Spinal cord (tissue), 10 donors: ENCODE measurements around the gene CNNM2. TPM values are rescaled to one million over a fixed set of nuclear protein-coding genes. Genes with fewer than 3 reads are reported as not detected.
"Not testable (repeated sequence)": the region's sequence is repeated elsewhere in the genome, so short reads cannot be mapped to it uniquely, and the experiment has no call there.

Experiments
- DNase-seq, 6 donors: peaks; one replicate each; pipeline versions ENCODE4 v3.0.0 to v3.0.0-alpha.2; 2013 to 2015; ENCODE audit warnings: low spot score in 6 of 6, low read depth in 4 of 6
- H3K27ac ChIP-seq: one replicate; pipeline ENCODE4 v1.5.1; 2013; ENCODE audit warnings: low read depth, low read length, control low read depth
- H3K27me3 ChIP-seq: one replicate; pipeline ENCODE4 v1.6.1; 2013; ENCODE audit warnings: low read length; ENCODE audit not compliant: control insufficient read depth, insufficient read depth
- H3K36me3 ChIP-seq: one replicate; pipeline ENCODE4 v1.6.1; 2013; ENCODE audit warnings: low read length; ENCODE audit not compliant: control insufficient read depth, insufficient read depth
- H3K4me1 ChIP-seq: one replicate; pipeline ENCODE4 v1.6.1; 2013; ENCODE audit warnings: low read length; ENCODE audit not compliant: control insufficient read depth, insufficient read depth
- H3K4me3 ChIP-seq: one replicate; pipeline ENCODE4 v1.5.1; 2013; ENCODE audit warnings: low read depth, low read length, control low read depth
- H3K9me3 ChIP-seq: one replicate; pipeline ENCODE4 v1.6.1; 2013; ENCODE audit warnings: low read length; ENCODE audit not compliant: control insufficient read depth, insufficient read depth
- WGBS: methylation state at CpG from one replicate; pipeline ENCODE4 v1.1.5; 2013; ENCODE audit warnings: missing lambda C conversion rate; ENCODE audit not compliant: insufficient coverage; 5-methylcytosine and 5-hydroxymethylcytosine counted together
- polyA plus RNA-seq, 2 donors: library from polyadenylated mRNA; unstranded; fragments of 120-200 nt; gene quantifications; one replicate each; pipeline ENCODE4 v1.2.1, GENCODE V29; 2013; ENCODE audit not compliant: insufficient read length in 2 of 2
- total RNA-seq, 2 donors: library from RNA; depleted of rRNA in 1 of 2; stranded (reverse); fragments of 120-200 nt in 1 of 2; fragments of >200 nt in 1 of 2; gene quantifications; one replicate each; pipeline versions ENCODE4 v1.2.3 to v1.2.4, GENCODE V29; 2013 to 2014
- donor health status: healthy.

CNNM2 gene
- total and polyA plus RNA-seq, 4 donors, result 9.5 to 13.8 (median 12.8) TPM

DNA sequence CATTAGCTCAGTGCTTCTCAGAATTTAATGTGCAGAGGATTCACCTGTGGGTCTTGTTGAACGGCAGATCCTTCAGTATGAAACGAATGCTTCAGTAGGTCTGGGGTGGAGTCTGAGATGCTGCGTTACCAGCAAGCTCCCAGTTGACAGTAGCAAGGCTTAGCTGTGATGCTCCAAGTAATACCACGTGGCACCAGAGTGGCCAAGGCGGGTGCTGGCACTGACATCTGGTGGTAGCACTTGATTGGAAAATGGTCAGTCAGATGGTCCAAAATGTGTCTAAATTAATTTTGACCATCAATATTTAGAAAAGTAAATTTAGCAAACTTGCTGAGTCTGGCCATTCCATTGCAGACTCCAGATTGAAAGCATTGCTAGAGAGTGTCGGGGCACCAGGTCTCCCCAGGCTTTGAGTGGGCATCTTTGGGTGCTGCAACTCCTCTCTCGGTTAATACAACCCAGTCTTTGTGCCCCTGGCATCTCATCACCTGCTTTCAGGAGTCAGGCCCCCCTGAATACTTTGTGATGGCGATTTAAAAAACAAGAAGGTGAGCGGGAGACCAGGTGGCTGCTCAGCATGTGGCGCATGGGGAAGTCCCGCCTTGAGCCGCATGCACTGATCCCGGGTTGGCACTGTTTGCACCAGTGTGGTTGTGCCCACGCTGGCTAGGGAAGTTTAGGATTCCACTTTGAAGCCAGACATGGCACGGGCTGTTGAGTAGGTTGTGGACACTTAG, 144.9 kb downstream of the CNNM2 start:
- peaks cover 5% of the 10 kb centered on the region for H3K4me1 ChIP-seq
- WGBS, result 76% methylated on average over 12 of the region's 15 CpGs

DNA sequence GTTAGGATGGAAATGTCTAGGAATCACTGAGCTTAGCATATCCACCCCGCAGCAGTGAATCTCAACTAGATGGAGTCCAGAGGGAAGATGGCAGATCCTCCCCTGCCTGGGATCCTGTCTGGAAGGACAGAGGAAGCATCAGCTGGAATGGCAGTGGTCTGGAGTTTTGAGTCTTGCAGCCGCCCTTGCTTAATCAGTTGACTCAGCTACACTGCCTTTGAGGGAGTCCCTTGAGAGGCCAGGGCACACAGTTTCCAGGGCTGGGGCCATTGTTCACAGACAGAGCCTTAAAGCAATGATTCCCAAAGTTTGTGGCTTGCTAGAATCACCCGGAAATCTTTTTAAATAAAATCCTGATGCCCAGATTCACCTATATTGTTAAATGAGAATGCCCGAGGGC, 146.9 kb downstream of the CNNM2 start:
- Histone ChIP-seq H3K9me3 (no peaks in the 10 kb centered on the region), H3K4me3 (no peak overlapping the region), H3K4me1 (peaks cover 10% of the 10 kb centered on the region), H3K27ac (no peak overlapping the region), H3K36me3 (peaks cover 19% of the 10 kb centered on the region), H3K27me3 (no peaks in the 10 kb centered on the region)
- 94% methylated on average over 2 of the region's 4 CpGs for WGBS
- no peak for DNase-seq

More for the DNA sequence above, 144.9 kb downstream of the CNNM2 start:
- peak in 2 of 6 donors; percentile 17 to 37 for DNase-seq
- Histone ChIP-seq H3K27me3 (no peaks in the 10 kb centered on the region), H3K27ac (no peak overlapping the region), H3K9me3 (no peaks in the 10 kb centered on the region), H3K36me3 (peaks cover 12% of the 10 kb centered on the region), H3K4me3 (no peak overlapping the region)

DNA sequence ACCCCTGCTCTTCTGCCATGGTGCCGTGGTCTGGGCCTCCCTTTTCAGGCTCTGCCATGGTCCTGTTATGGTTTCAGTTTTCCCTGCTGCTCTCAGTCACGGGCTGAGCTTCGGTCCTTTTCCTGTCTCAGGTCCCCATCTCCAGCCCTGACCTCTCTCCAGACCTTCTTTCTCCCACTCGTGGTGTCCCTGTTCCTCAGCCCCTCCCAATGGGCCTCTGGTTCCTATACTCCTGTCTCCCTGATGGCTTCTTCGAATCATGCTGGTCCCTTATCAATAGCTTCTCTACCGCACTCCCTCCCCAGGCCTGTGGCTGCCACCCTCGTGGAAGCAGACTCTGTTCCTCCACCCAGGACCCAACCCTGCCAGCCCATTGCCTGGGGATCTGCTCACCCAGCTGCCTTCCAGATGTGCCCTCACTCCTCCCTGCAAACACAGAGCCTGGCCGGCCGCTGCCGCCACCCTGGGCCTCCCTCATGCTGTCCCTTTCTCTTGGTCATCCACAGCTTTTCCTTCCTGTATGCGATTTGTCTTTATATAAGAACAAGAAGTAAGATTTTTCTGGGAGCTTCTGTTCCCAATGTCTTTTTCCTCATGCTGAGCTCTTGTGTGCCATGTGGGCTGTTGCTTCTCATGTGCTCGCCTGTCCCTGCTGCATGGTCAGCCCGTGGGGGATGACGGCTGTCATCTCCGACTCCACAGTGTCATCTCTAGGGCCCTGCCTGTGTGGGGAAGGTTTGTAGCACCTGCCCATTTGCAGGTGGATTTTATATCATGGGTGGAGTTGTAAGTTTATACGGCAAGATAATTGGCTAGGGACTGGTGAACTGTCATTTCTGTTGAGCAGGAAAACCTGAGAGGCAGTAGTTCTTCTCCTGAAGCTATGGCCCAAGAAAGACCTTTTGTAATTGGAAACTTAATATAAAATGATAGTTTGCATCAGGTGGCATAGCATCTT, 148.3 kb downstream of the CNNM2 start:
- Histone ChIP-seq H3K9me3 (no peaks in the 10 kb centered on the region), H3K4me3 (no peak overlapping the region), H3K27ac (no peak overlapping the region), H3K27me3 (no peaks in the 10 kb centered on the region), H3K36me3 (peaks cover 19% of the 10 kb centered on the region), H3K4me1 (peaks cover 10% of the 10 kb centered on the region)
- no peak for DNase-seq
- WGBS, result 90% methylated on average over 15 of the region's 16 CpGs

DNA sequence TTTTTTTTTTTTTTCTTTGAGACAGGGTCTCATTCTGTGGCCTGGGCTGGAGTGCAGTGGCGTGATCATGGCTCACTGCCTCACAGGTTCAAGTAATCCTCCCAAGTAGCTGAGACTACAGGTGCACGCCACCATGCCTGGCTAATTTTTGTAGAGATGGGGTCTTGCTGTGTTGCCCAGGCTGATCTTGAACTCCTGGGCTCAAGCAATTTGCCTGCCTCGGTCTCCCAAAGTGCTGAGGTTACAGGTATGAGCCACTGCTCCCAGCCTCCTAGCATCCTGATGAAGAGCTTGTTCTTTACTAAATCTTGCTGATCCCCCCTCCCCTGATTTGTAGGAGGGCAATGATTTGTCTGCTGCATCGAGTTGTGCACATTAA, 149.0 kb downstream of the CNNM2 start:
- peaks cover 25% of the 10 kb centered on the region for H3K36me3 ChIP-seq
- H3K4me1 ChIP-seq, result peaks cover 10% of the 10 kb centered on the region
- H3K27ac ChIP-seq, H3K9me3 ChIP-seq, H3K27me3 ChIP-seq, DNase-seq, H3K4me3 ChIP-seq: not testable (repeated sequence)
- 100% methylated on average over 3 of the region's 4 CpGs for WGBS

DNA sequence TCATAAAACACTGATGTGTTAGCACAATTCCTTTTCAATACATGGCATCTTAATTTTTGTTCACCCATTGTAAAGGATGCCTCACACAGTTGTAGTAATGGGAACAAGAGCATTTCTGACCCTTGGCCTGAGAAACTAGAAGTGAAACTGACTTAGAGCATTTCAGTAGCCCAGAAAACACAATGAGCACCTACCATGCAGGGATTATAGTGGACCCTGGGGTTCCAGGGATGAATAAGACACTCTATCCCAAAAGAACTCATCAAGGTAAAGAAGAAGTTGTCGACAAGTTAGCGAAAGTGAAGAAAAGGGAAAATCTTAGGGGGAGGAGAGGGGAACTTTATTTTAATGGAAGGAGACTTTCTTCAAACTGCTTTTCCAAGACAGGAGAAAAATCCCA, 149.4 kb downstream of the CNNM2 start:
- Histone ChIP-seq H3K27ac (no peak overlapping the region), H3K27me3 (no peaks in the 10 kb centered on the region), H3K9me3 (no peaks in the 10 kb centered on the region), H3K4me1 (peaks cover 9% of the 10 kb centered on the region), H3K4me3 (no peak overlapping the region), H3K36me3 (peaks cover 28% of the 10 kb centered on the region)
- WGBS, result no CpG with 5 or more reads among the region's 2 CpGs
- DNase-seq, result no peak

DNA sequence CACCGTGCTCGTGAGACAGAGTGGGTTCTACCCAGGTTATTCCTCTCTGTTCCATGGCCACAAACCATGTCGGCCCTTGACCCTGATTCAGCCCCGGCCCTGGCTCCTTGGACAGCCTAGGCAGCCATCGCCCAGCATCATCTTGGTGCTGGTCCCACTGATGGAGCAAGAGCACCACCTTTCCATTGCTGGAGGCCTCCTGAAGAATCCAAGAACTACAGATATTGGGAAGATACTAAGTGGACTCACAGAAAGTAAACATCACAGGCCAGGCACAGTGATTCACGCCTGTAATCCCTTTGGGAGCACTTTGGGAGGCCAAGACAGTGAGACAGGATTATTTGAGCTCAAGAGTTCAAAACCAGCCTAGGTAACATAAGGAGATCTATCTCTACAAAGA, 149.9 kb downstream of the CNNM2 start:
- Histone ChIP-seq H3K27me3 (no peaks in the 10 kb centered on the region), H3K4me1 (peaks cover 5% of the 10 kb centered on the region), H3K36me3 (peaks cover 31% of the 10 kb centered on the region), H3K9me3 (no peaks in the 10 kb centered on the region), H3K27ac (no peak overlapping the region), H3K4me3 (no peak overlapping the region)
- 86% methylated on average over 5 of the region's 6 CpGs for WGBS
- DNase-seq, result no peak

DNA sequence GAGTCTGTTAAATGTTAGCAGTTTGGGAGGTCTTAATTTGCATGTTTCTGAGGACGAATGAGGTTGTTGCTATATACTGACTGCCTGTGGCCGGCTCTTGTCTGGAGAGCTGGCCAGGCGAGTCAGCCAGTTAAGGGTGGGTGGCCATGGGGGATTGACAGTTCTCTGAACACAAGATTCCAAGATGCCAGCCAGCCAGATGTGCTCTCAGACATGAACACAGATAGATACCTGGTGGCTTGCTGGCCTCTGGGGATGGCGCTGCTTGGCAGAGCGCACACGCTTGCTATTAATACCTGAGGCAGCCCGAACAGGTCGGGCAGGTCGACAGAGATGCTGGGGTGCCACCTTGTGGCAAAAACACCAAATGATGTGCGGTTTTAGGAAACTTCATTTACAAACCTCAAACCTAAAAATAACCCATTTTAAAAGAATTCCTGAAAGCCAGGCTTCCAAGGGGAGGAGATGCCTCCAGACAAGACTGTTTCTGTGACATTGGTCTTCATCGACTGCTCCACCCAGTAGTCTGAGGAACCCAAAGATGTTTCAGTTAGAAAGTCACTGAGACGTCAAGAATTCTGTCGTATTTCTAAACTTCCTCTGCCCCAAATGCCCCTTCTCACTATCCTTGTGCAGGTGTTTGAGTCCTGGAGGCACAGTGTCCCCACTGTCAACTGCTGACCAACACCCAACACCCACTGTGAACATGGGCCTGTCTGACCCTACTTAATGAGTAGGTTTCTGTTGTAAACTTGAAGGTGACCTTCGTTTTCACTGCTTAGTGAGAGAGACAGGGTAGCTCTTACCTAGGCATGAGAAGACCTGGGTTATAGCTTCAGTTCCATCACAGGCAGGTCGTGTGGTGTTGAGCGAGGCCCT, 151.6 kb downstream of the CNNM2 start:
- Histone ChIP-seq H3K4me1 (peaks cover 5% of the 10 kb centered on the region), H3K27ac (no peak overlapping the region), H3K4me3 (no peak overlapping the region), H3K36me3 (peaks cover 32% of the 10 kb centered on the region), H3K27me3 (no peaks in the 10 kb centered on the region), H3K9me3 (no peaks in the 10 kb centered on the region)
- WGBS, result 53% methylated on average over 14 of the region's 16 CpGs
- DNase-seq, result peak in 4 of 6 donors; percentile 31 to 91 (median 53)

DNA sequence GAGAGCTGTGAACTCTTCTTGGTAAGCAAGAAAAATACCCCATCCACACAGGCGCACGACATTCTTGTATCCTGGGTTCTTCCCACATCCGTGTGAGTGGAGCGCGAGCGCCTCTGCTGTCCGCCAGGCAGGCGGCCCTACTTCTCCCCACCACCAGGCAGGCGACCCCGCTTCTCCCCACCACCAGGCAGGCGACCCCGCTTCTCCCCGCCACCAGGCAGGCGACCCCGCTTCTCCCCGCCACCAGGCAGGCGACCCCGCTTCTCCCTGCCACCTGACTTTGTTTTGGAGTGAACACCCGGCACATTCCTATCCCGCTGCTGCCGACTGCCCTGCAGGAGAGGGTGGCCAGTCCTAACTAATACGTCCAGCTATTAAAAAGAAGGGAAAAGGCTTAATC, 154.2 kb downstream of the CNNM2 start:
- no peak overlapping the region for H3K27ac ChIP-seq
- DNase-seq, result no peak
- peaks cover 5% of the 10 kb centered on the region for H3K4me1 ChIP-seq
- no peak overlapping the region for H3K4me3 ChIP-seq
- 89% methylated on average over 16 of the region's 22 CpGs for WGBS
- H3K27me3 ChIP-seq, result no peaks in the 10 kb centered on the region
- H3K9me3 ChIP-seq, result no peaks in the 10 kb centered on the region
- H3K36me3 ChIP-seq, result peaks cover 44% of the 10 kb centered on the region

DNA sequence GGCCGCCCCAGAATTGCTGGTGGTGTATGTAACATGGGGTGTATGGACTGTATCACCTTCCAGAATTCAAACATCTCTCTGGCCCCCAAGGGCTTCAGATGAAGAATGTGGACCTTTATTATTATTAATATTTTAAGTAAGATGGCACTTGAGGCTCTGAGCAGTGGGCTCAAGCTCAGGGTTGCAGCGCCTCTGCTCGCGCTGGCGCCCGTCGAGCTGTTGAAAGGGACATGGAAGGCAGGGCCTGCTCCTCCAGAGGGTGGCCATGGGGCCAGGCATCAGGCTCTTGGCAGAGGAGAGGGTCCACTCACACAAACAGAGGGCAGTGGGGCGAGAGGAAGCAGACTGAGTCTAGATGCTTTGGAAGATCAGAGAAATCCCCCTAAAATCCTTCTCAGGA, 154.8 kb downstream of the CNNM2 start:
- Histone ChIP-seq H3K27ac (no peak overlapping the region), H3K36me3 (peaks cover 48% of the 10 kb centered on the region), H3K4me1 (peaks cover 5% of the 10 kb centered on the region), H3K9me3 (no peaks in the 10 kb centered on the region), H3K27me3 (no peaks in the 10 kb centered on the region), H3K4me3 (no peak overlapping the region)
- 93% methylated on average over 6 of the region's 8 CpGs for WGBS
- no peak for DNase-seq
